ENCODE data around the gene AK9.
"Not testable (repeated sequence)": the region's sequence is repeated elsewhere in the genome, so short reads cannot be mapped to it uniquely, and the experiment has no call there.

AK9 gene

DNA sequence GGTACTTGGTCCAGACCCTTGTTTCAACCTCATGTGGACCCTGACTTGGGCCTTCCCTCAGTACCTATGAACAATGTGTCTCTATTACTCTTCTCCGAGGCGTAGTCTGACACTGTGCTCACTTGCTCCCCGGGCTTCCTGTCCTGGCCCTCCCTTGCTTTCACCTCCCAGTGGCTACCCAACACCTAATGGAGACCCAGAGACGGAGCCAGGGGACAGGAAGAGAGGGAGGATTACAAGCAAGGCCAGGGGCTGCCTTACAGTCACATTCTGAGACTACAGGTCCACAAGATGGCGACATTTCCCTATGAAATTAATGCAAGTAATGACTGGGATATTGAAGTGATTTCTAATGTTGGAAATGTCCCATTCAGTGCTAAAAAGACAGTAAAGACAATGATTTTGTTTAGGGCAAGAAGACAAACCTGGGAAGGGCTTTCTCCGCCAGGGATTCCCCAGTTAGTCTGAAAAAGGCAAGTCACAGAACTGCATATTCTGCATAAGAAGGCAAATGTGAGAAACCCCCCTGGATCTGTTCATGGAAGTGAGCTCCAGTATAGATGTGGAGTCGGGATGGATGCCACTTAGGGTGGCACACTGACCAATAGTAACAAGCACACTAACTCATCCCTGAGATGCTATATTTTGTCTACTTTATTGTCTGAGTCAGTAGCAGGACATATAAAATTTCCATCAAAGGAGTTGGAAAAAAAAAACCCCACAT is 163.9 kb downstream of the AK9 start:
- Histone ChIP-seq H3K9ac (ENCODE audit: low read length) (no peak overlapping the region), H3K4me1 (ENCODE audit: control insufficient read depth, low read depth, low read length) (peaks cover 5% of the 10 kb centered on the region), H3K27me3 (ENCODE audit: control insufficient read depth, insufficient read depth, low read length) (no peaks in the 10 kb centered on the region), H3K4me3 (ENCODE audit: low read length) (no peak overlapping the region), H3K27ac (ENCODE audit: low read length) (no peak overlapping the region), H3K36me3 (ENCODE audit: control insufficient read depth, low read depth, low read length) (no peaks in the 10 kb centered on the region), H3K9me3 (ENCODE audit: control insufficient read depth, low read depth, low read length) (peaks cover 4% of the 10 kb centered on the region)

DNA sequence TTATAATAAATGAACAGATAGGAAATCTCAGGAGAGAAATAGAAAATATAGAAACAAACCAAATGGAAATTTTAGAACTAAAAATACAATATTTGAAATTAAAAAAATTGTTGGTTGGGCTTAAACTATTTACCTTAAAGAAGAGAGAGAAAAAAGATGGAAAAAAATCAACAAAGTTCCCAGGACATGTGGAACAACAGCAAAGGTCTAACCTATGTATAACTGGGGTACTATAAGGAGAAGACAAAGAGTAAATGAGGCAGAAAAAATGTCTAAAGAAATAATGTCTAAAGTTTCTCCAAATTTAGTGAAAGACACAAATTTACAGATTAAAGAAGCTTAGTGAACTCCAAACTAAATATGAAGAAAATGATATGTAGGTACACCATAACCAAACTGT is 166.9 kb downstream of the AK9 start:
- H3K9ac ChIP-seq (ENCODE audit: low read length): no peak overlapping the region
- no peaks in the 10 kb centered on the region for H3K27me3 ChIP-seq (ENCODE audit: control insufficient read depth, insufficient read depth, low read length)
- no peaks in the 10 kb centered on the region for H3K36me3 ChIP-seq (ENCODE audit: control insufficient read depth, low read depth, low read length)
- no peak overlapping the region for H3K27ac ChIP-seq (ENCODE audit: low read length)
- peaks cover 5% of the 10 kb centered on the region for H3K4me1 ChIP-seq (ENCODE audit: control insufficient read depth, low read depth, low read length)
- no peak overlapping the region for H3K4me3 ChIP-seq (ENCODE audit: low read length)
- H3K9me3 ChIP-seq (ENCODE audit: control insufficient read depth, low read depth, low read length): peaks cover 4% of the 10 kb centered on the region

DNA sequence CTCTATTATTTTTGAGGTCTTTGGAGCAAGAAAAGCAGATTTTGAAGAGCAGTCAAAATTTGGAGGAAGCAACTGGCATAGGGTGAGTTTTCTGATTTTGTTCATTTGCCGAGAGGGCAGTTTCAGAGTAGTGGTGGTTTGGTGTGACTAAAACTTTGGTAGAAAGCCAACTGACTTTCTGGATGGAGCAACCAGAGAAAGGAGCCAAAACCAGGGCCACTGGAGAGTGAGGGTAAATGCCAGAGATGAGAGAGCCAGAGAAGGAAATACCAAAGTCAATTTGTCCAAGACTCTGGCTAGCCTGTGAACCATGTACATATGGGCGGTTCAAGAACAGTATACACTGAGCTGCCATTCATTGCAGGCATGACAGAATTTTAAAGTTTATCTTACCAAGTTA is 167.5 kb downstream of the AK9 start:
- H3K4me1 ChIP-seq (ENCODE audit: control insufficient read depth, low read depth, low read length): peaks cover 5% of the 10 kb centered on the region
- H3K9ac ChIP-seq (ENCODE audit: low read length): no peak overlapping the region
- H3K4me3 ChIP-seq (ENCODE audit: low read length): no peak overlapping the region
- no peaks in the 10 kb centered on the region for H3K36me3 ChIP-seq (ENCODE audit: control insufficient read depth, low read depth, low read length)
- no peak overlapping the region for H3K27ac ChIP-seq (ENCODE audit: low read length)
- H3K27me3 ChIP-seq (ENCODE audit: control insufficient read depth, insufficient read depth, low read length): no peaks in the 10 kb centered on the region
- H3K9me3 ChIP-seq (ENCODE audit: control insufficient read depth, low read depth, low read length): peaks cover 4% of the 10 kb centered on the region

DNA sequence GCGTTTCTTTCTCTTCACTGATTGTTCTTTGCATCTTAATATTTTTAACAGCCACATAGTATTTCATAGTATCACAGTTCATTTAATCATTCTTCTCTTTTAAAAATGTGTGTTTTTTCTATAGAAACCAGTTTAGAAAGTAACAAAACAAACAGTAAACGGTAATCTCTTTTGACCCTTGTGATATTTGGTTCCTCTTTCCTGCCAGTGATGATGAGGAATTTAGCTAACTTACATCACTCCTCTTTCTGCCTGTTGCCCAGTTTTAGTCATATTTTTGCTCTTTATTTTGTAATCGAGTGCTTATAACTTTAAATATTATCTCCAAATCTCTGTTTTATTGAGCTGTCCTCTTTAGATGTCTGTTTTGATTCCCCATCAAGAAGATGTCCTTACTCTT is 169.9 kb downstream of the AK9 start:
- Histone ChIP-seq H3K36me3 (ENCODE audit: control insufficient read depth, low read depth, low read length) (no peaks in the 10 kb centered on the region), H3K9ac (ENCODE audit: low read length) (no peak overlapping the region), H3K27ac (ENCODE audit: low read length) (no peak overlapping the region), H3K9me3 (ENCODE audit: control insufficient read depth, low read depth, low read length) (peaks cover 4% of the 10 kb centered on the region), H3K27me3 (ENCODE audit: control insufficient read depth, insufficient read depth, low read length) (no peaks in the 10 kb centered on the region), H3K4me3 (ENCODE audit: low read length) (no peak overlapping the region), H3K4me1 (ENCODE audit: control insufficient read depth, low read depth, low read length) (no peaks in the 10 kb centered on the region)

DNA sequence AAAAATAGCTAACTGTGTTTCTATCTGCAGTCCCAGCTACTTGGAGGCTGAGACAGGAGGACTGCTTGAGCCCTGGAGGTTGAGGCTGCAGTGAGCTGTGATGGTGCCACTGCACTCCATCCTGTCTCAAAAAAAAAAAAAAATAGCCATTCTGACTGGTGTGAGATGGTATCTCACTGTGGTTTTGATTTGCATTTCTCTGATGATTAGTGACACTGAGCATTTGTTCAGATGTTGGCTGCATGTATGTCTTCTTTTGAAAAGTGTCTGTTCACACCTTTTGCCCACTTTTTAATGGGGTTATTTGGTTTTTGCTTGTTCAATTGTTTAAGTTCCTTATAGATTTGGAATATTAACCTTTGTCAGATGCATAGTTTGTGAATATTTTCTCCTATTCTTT is 171.4 kb downstream of the AK9 start:
- H3K4me1 ChIP-seq (ENCODE audit: control insufficient read depth, low read depth, low read length); H3K4me3 ChIP-seq (ENCODE audit: low read length); H3K27ac ChIP-seq (ENCODE audit: low read length); H3K36me3 ChIP-seq (ENCODE audit: control insufficient read depth, low read depth, low read length); H3K27me3 ChIP-seq (ENCODE audit: control insufficient read depth, insufficient read depth, low read length); H3K9me3 ChIP-seq (ENCODE audit: control insufficient read depth, low read depth, low read length); H3K9ac ChIP-seq (ENCODE audit: low read length): not testable (repeated sequence)

DNA sequence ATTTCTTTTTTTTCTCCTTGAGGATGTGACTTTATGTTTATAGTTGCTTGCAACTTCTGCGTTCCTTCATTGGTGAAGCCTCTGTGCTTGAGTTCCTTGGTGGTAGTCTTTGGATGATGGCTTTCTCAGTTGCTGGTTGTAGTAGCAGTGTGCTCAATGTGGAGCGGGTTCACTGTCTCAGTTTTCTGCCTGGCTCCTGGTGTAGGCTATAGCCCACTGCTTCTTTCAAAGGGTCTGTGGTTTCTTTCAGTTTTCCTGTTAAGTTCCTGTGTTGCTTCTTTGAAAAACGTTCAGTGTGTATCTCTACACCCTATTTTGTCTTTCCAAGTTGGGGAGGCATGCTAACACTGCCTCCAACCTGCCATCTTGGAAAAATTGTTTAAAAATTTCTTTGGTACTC is 174.1 kb downstream of the AK9 start:
- H3K27ac ChIP-seq (ENCODE audit: low read length): no peak overlapping the region
- H3K36me3 ChIP-seq (ENCODE audit: control insufficient read depth, low read depth, low read length): no peaks in the 10 kb centered on the region

DNA sequence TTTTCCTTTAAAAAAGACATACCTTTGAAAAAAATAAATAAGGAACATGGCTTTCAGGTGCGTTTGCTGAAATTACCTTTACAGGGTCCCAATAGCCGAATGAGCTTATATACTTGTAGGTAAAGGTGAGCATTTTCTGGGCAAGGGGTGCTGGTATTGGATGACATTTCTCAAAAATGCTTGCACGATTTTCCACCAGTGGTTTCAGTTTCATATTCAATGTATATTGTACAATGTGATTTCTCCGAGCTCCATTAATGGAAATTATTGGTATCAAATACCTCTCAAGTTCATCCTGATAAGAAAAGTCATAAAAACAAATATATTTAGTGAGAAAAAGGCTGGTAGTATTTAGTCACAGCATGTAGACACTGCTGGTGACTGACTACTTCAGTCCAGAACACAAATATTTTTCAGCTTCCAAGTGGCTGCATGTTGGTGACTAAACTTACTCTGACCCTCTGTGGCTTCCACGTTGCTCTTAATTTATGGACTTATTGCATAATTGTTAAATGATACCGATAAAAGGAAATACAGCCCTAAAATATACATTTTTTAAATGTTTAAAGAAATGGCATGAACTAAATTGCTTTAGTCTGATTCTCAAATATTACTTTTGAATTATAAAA is 175.1 kb downstream of the AK9 start:
- Histone ChIP-seq H3K27ac (ENCODE audit: low read length) (no peak overlapping the region), H3K9me3 (ENCODE audit: control insufficient read depth, low read depth, low read length) (no peaks in the 10 kb centered on the region), H3K36me3 (ENCODE audit: control insufficient read depth, low read depth, low read length) (no peaks in the 10 kb centered on the region), H3K27me3 (ENCODE audit: control insufficient read depth, insufficient read depth, low read length) (no peaks in the 10 kb centered on the region), H3K4me1 (ENCODE audit: control insufficient read depth, low read depth, low read length) (peaks cover 17% of the 10 kb centered on the region), H3K4me3 (ENCODE audit: low read length) (no peak overlapping the region), H3K9ac (ENCODE audit: low read length) (no peak overlapping the region)

More for the DNA sequence above, 174.1 kb downstream of the AK9 start:
- peaks cover 17% of the 10 kb centered on the region for H3K4me1 ChIP-seq (ENCODE audit: control insufficient read depth, low read depth, low read length)
- H3K4me3 ChIP-seq (ENCODE audit: low read length): no peak overlapping the region
- no peaks in the 10 kb centered on the region for H3K27me3 ChIP-seq (ENCODE audit: control insufficient read depth, insufficient read depth, low read length)
- H3K9ac ChIP-seq (ENCODE audit: low read length): no peak overlapping the region
- no peaks in the 10 kb centered on the region for H3K9me3 ChIP-seq (ENCODE audit: control insufficient read depth, low read depth, low read length)

DNA sequence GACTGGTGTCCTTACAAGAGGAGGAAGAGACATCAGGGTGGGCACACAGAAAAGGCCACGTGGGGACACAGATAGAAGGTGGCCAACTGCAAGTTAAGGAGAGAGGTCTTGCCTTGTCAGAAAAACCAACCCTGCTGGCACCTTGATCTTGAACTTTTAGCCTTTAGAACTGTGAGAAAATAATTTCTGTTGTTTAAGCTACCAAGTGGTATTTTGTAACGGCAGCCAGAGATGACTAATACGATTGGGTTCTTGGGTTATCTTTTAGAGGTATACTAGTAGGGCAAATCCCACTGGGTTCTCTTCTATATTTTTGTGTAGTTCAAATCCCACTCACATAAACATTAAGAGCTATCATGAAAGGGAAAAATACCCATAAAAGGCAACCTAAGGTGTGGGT is 176.1 kb downstream of the AK9 start:
- Histone ChIP-seq H3K4me1 (ENCODE audit: control insufficient read depth, low read depth, low read length) (peaks cover 17% of the 10 kb centered on the region), H3K27ac (ENCODE audit: low read length) (no peak overlapping the region), H3K9ac (ENCODE audit: low read length) (no peak overlapping the region), H3K9me3 (ENCODE audit: control insufficient read depth, low read depth, low read length) (peaks cover 3% of the 10 kb centered on the region), H3K4me3 (ENCODE audit: low read length) (no peak overlapping the region), H3K27me3 (ENCODE audit: control insufficient read depth, insufficient read depth, low read length) (no peaks in the 10 kb centered on the region), H3K36me3 (ENCODE audit: control insufficient read depth, low read depth, low read length) (no peaks in the 10 kb centered on the region)

DNA sequence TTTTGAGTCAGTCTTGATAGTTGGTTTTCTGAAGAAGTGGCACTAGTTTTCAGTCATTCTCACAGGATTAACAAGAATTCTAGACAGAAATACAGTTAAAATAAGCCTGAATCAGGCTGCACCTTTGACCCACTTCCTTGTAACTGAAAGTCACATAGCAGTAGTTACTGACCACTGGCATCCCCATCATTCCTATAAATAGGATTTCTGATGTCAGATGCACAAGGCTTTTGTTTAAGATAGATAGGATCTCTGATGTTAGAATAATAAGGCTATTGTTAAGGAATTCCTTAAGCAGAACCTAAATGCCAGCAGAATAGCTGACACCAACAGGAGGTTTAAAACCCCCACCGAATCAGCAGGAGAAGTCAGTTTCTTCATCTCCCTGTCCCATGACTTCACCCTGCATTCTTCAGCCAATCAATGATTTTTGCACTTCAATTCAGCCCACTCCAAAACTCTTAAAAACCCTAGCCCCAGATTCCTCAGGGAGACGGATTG is 177.4 kb downstream of the AK9 start:
- no peaks in the 10 kb centered on the region for H3K36me3 ChIP-seq (ENCODE audit: control insufficient read depth, low read depth, low read length)
- H3K27ac ChIP-seq (ENCODE audit: low read length): peak overlapping the region; percentile 74
- H3K9ac ChIP-seq (ENCODE audit: low read length): no peak overlapping the region
- H3K4me3 ChIP-seq (ENCODE audit: low read length): no peak overlapping the region
- no peaks in the 10 kb centered on the region for H3K27me3 ChIP-seq (ENCODE audit: control insufficient read depth, insufficient read depth, low read length)
- H3K4me1 ChIP-seq (ENCODE audit: control insufficient read depth, low read depth, low read length): peaks cover 17% of the 10 kb centered on the region
- peaks cover 3% of the 10 kb centered on the region for H3K9me3 ChIP-seq (ENCODE audit: control insufficient read depth, low read depth, low read length)

DNA sequence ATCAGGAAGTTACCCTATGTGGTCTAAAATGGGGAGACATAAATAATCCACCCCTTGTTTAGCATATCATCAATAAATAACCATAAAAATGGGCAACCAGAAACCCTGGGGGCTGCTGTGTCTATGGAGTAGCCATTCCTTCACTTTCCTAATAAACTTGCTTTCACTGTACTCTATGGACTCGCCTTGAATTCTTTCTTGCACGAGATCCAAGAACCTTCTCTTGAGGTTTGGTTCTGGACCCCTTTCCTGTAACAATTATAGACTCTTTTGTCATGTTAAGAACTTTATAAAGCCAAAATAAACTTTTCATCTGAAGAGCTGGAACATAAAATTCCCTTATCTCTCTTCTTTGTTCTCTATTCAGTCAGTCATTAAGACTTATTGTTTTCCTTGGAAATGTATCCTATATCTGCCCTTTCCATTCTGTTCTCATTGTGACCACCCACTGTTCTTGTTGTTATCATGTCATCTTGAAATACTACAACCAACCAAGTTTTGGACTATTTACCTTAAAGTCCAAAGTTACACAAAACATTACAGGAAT is 178.7 kb downstream of the AK9 start:
- H3K27ac ChIP-seq (ENCODE audit: low read length): no peak overlapping the region
- no peak overlapping the region for H3K9ac ChIP-seq (ENCODE audit: low read length)
- peaks cover 3% of the 10 kb centered on the region for H3K9me3 ChIP-seq (ENCODE audit: control insufficient read depth, low read depth, low read length)
- H3K36me3 ChIP-seq (ENCODE audit: control insufficient read depth, low read depth, low read length): no peaks in the 10 kb centered on the region
- H3K4me1 ChIP-seq (ENCODE audit: control insufficient read depth, low read depth, low read length): peaks cover 25% of the 10 kb centered on the region
- no peak overlapping the region for H3K4me3 ChIP-seq (ENCODE audit: low read length)
- H3K27me3 ChIP-seq (ENCODE audit: control insufficient read depth, insufficient read depth, low read length): no peaks in the 10 kb centered on the region

DNA sequence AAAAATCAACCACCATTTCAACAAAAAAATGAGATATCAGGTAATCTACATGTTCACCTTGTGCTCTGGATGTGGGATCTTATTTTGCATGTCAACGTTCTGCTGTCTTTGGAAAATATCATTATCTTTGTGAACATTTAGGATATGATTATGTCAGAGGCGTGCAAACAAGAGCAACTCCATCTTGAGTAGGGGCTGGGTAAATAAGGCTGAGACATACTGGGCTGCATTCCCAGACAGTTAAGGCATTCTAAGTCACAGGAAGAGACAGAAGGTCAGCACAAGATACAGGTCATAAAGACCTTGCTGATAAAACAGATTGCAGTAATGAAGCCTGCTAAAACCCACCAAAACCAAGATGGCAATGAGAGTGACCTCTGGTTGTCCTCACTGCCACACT is 179.2 kb downstream of the AK9 start:
- Histone ChIP-seq H3K4me1 (ENCODE audit: control insufficient read depth, low read depth, low read length) (peaks cover 29% of the 10 kb centered on the region), H3K4me3 (ENCODE audit: low read length) (no peak overlapping the region), H3K36me3 (ENCODE audit: control insufficient read depth, low read depth, low read length) (no peaks in the 10 kb centered on the region), H3K27me3 (ENCODE audit: control insufficient read depth, insufficient read depth, low read length) (no peaks in the 10 kb centered on the region), H3K27ac (ENCODE audit: low read length) (no peak overlapping the region), H3K9me3 (ENCODE audit: control insufficient read depth, low read depth, low read length) (peaks cover 3% of the 10 kb centered on the region), H3K9ac (ENCODE audit: low read length) (no peak overlapping the region)

DNA sequence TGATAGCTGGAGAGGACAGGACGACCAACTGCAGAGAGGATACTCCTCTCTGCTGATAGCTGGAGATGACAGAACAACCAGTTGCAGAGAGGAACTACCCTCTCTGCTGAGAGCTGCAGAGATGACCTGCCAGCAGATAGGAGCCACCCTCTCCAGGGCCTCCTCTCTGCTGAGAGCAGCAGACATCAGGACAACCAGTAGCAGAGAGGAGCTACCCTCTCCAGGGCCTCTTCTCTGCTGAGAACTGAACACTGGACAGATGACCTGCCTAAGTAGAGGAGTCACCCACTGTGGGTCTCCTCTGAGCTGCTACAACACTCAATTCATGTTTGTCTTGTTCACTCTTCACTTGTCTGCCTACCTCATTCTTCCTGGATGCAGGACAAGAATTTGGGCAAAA is 180.6 kb downstream of the AK9 start:
- Histone ChIP-seq H3K27me3 (ENCODE audit: control insufficient read depth, insufficient read depth, low read length) (no peaks in the 10 kb centered on the region), H3K27ac (ENCODE audit: low read length) (no peak overlapping the region), H3K9ac (ENCODE audit: low read length) (no peak overlapping the region)

More for the DNA sequence above, 180.6 kb downstream of the AK9 start:
- H3K36me3 ChIP-seq (ENCODE audit: control insufficient read depth, low read depth, low read length): no peaks in the 10 kb centered on the region
- H3K4me1 ChIP-seq (ENCODE audit: control insufficient read depth, low read depth, low read length): peaks cover 29% of the 10 kb centered on the region
- H3K4me3 ChIP-seq (ENCODE audit: low read length): no peak overlapping the region
- peaks cover 3% of the 10 kb centered on the region for H3K9me3 ChIP-seq (ENCODE audit: control insufficient read depth, low read depth, low read length)
